RKO (cell line): Measurements from ENCODE around the gene RUBCNL.

ENCODE experiments used
- DNase-seq: peaks from one replicate; pipeline ENCODE4 v3.0.0-alpha.2; 2016; ENCODE audit warnings: low spot score

RUBCNL gene

GRCh38 chr13:46340631-46341111 is 46.4 kb downstream of the RUBCNL start:
- DNase-seq: no peak

- no peak for DNase-seq
These were observed 47.0 kb downstream of the RUBCNL start for GRCh38 chr13:46340011-46340410.

DNA sequence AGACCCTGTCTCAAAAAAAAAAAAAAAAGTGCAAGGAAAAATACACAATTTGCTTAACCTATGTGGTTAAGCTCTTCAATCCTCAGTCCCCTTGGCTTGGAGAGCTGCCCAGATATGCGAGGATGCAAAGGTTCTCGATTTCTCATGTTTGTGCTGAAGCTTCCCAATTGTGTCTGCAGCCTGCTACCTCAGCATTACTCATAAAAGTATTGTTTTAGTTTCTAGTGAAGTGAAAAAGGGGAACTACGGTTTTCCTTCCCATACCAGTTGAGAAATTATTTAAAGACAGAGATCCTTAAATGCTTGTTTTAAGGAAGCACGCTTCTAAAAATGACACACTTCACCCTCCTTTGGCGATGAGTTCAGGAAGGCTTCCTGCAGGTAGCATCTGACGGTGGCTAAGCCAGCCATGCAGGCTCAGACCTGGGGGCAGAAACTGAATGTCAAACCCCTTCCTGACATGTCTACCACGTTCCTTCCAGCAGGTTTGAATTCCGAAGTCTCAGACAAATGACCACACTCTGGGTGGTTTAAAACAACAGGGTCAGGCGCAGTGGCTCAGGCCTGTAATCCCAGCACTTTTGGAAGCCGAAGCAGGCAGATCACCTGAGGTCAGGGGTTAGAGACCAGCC is 47.9 kb downstream of the RUBCNL start:
- DNase-seq: no peak

DNA sequence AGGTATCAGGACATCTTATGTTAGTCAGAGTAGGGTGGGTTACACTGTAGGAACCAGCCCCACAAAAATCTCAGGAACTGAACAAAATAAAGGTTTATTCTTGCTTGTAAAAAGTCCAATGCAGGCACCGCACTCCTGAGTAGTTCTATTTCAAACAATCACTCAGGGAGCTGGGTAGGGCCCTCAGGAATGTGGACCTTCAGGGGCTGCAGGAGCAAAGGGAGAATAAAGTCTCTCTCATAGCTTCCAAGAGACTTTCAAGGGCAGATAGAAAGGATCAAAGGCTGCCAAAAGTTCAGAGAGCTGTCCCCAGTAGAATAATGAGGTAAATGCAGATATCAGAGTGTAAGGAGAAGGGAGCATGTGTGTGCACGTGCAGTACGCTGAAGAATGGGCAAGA is 49.4 kb downstream of the RUBCNL start:
- DNase-seq: no peak

GRCh38 chr13:46334035-46334822 is 52.8 kb downstream of the RUBCNL start:
- DNase-seq: no peak

- no peak for DNase-seq
These were observed 54.3 kb downstream of the RUBCNL start for GRCh38 chr13:46332772-46333171.

GRCh38 chr13:46329624-46330023 is 57.4 kb downstream of the RUBCNL start:
- no peak for DNase-seq

DNA sequence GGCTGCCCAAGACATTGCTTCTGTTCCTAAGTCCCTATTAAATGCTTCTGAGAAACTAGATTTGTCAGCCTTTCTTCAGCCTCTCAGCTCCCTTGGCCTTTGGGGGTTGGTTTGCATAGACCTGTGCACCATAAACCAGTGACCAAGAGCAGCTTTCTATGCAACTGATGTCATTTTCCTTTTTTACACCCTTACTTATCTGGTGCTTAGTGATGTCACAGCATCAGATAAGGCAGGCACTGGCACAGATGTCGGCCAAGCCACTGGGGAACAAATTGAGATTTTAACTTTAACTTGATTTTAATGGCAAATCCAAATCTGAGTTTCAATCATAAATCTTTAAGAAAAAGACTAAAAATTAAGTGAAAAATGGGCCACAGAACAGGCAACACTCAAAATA is 59.8 kb downstream of the RUBCNL start:
- DNase-seq: no peak

DNA sequence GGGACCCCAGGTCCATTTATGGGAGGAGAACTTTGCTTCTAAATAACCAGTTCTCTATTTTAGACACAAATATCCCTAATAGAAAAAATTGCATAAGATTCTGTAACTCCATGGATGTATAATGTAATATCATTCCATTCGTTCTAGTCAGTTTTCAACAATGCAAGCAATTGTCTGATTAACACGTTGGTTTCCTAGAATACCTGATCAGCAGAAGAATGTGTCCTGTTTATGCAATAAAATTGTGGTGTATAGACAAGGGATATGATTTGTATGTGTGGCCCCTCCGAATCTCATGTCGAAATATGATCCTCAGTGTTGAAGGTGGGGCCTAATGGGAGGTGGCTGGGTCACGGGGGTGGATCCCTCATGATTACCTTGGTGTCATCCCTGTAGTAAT is 62.1 kb downstream of the RUBCNL start:
- DNase-seq: no peak

DNA sequence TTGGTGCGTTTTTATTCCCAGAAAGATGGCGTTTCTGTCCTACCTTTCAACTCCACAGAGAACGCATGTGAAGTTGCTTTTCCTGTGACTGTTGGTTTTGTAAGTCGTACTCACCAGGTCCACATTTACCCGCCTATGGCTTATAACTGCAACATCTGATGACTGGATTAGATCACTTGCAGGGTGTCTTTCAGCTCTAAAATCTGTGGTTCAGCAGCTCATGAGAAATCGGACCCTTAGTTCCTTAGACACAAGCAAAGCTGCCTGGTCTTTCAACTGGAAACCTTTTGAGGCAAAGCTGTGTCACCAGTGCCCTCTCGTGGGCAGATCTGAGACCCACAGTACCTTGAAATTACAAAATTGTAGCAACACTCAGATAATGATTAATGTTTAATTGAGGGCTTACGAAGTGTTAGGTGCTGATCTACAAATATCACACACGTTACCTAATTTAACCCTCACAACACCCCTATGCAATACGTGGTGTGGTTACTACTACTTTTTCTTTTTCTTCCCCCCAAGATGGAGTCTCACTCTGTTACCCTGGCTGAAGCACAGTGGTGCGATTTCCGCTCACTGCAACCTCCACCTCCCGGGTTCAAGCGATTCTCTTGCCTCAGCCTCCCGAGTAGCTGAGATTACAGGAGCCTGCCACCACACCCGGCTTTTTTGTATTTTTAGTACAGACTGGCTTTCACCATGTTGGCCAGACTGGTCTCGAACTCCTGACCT is 65.4 kb downstream of the RUBCNL start:
- DNase-seq: peak; percentile 59

- no peak for DNase-seq
These were observed 66.2 kb downstream of the RUBCNL start for GRCh38 chr13:46320821-46321220.

- no peak for DNase-seq
These were observed 66.6 kb downstream of the RUBCNL start for GRCh38 chr13:46320406-46320805.

GRCh38 chr13:46318986-46319385 is 68.1 kb downstream of the RUBCNL start:
- no peak for DNase-seq

DNA sequence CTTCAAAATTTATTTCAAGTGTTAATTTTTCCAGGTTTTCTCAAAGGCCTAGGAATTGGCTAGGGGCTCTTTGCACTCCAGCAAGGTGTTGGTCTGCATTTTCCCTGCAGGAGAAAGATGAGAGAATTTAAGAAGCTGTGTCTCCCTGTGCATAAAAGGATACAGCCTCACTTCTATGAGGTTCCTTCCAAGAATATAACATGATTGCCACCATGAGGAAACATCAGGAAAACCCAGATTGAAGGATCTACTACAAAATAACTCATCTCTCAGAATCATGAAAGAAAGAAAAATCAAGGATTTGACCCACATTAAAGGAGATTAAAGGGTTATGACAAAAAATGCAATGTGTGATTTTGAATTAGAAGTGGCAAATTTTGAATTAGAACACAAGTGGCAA is 69.9 kb downstream of the RUBCNL start:
- no peak for DNase-seq

DNA sequence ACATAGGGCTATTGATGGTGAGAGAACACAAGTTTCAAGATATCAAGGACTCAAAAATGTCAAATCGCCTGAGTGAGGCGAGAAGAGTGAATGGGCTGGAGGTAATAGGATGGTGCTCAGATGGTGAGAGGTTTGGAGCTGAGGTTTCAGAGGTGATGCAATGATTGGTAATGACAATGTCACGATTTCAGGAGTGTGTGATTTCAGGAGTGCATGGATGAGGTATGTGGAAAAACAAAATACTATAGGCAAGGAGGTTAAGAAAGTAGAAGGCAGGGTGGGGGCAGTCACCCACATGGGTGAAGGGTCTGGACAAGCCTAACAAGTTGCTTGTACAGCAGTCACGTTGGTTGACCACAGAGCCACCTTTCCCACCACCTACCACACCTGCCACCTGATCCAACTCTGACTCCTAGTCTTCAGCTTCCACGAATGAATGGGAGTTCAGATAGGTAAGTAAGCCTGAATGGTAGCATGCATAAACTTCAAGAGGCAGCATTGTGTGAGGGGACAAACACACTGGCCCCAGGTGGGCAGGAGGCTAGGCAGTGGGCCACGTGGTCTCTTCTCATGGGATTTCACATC is 71.5 kb downstream of the RUBCNL start:
- DNase-seq: no peak

DNA sequence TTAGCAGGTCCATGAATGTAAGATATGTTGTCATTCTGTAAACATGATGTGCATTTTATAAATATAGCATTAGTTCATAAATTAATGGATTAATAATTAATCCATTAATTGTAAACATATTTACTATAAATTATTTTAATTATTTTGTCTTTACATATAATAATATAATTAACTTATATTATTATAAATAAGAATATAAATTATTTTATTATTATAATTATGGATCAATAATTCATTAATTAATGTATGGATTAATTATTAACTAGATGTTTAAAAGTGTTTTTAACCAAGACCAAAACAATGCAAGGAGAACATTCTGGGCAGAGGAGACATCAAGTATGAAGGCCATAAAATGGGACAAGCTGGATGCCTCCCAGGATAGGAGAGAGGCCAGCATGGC is 72.0 kb downstream of the RUBCNL start:
- no peak for DNase-seq

DNA sequence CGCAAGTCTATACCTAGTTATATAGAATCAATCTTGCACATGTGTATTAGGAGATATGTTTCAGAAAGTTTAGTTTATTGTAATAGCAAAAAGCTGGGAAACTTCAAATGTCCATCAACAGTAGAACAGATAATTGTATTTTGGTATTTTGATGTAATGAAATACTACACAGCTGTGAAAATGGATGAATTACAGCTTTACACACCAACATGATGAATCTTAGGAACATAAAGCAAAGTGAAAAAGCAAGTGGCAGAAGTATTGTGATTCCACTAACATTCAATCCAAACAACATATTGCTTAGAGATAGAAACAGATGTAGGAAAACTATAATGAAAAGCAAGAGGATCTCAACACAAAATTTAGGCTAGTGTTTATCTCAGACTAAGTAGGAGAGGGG is 72.5 kb downstream of the RUBCNL start:
- no peak for DNase-seq

DNA sequence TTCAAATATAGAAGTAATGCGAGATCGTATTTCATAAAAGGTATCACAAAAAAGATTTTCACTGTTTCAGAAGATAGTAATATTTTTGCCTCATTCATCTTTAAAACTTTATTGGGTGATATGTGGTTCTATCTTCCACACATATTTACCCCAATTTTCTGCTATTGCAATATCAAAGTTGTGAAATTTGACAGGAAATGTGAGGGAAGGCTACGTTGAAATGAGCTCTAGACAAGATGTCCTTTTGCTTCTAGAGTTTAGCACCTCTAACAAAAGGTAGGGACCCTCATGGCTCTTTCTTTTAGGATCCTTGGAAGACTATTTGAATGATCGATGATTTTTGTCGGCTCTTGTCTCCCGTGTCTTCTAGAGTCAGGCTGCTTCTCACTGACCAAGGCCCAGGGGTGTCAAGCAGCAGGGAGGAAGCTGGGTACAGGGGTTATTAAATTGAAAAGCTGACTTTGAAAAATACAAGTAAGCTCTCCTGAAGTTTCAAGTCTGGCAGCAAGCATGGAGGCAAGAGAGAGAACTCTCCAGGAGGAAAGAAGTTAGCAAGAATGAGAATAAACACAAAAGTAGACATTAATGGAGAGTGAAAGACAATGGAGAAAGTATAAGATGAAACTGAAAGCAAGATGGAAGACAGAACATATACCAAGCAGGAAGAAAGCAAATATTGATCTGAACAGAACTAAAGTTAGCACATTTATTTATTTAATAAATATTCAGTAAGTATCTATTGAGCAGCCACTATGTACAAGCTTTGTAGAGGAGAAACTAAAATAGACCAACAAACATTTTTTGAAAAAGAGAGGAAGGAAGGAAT is 73.4 kb downstream of the RUBCNL start:
- DNase-seq: no peak

DNA sequence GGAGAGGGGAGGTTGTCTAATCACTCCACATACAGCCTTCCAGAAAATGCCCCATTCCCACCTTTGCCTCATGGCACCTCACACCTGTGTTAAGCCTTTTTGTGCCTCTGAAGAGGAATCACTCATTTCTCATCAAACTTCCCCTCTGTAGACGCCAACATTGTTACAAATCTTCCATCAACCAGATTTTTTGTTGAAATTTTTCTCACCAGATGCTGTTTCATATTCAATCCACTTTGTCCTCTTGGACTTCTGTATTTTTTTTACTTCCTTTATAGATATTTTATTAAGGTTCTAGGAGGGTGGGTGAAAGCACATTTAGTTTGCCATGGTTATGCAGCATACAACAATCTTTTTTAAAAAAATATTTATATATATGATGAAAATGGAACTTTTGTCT is 74.0 kb downstream of the RUBCNL start:
- no peak for DNase-seq

- DNase-seq: no peak
These were observed 75.8 kb downstream of the RUBCNL start for GRCh38 chr13:46311217-46311616.

GRCh38 chr13:46310066-46310465 is 77.0 kb downstream of the RUBCNL start:
- no peak for DNase-seq

DNA sequence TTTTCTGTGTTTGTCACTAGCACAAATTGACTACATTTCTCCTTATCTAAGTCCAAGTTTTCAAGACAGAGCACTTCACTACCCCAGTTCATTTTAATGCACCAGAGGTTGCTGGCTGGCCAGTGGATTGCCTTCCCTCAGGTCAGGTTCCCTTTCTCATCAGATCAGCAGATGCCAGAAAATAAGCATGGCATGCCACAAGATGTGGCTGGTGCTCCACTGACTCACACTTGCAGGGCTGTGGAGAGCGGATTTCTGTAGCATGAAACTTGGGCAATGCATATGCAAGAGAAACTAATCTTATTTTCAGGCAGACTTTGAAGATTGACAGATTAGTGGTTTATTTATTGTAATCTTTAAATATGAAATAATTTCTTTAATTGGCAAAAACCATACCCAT is 79.5 kb downstream of the RUBCNL start:
- no peak for DNase-seq
